GM12891 (cell line): ENCODE results near the gene BTNL8.

Source experiments
- POLR2A ChIP-seq: IDR thresholded peaks from 2 replicates; pipeline ENCODE4 v1.6.1; 2011; ENCODE audit warnings: low read depth, low read length, control low read depth
- POLR2AphosphoS5 ChIP-seq: IDR thresholded peaks from 2 replicates; pipeline ENCODE4 v1.6.1; 2011; ENCODE audit warnings: low read depth, low read length, control low read depth

- TF ChIP-seq POLR2AphosphoS5: no peak
- no peak for TF ChIP-seq POLR2A
Measured at GRCh38 chr5:180853848-180854176, 45.1 kb upstream of the BTNL8 start.
